OCI-LY7 (cell line): Measurements from ENCODE around the gene CD93.

ENCODE experiments used
- CTCF ChIP-seq: fragments of 200-600 bp; sonication (generic); conservative IDR thresholded peaks from 2 replicates; pipeline ENCODE4 v1.5.1; 2014; ENCODE audit warnings: mild to moderate bottlenecking, antibody characterized with exemption, low read length, moderate library complexity, mixed read lengths
- EZH2phosphoT487 ChIP-seq: fragments of 200-600 bp; sonication (generic); IDR thresholded peaks from 2 replicates; pipeline ENCODE4 v1.6.1; 2018; ENCODE audit warnings: low read depth, borderline replicate concordance, mild to moderate bottlenecking, mixed run types, antibody characterized with exemption, low read length, moderate library complexity, mixed read lengths

GRCh38 chr20:23048283-23049200 is 37.6 kb downstream of the CD93 start:
- TF ChIP-seq CTCF = no peak
- no peak for TF ChIP-seq EZH2phosphoT487
